Measurements from ENCODE around the gene LINC00237.

- TF ChIP-seq BCL3 (IDR thresholded peaks at IDR 0.05) = no peak
- TF ChIP-seq ZSCAN20 (CRISPR knock-in tag; IDR thresholded peaks at IDR 0.05) = no peak
- TF ChIP-seq HOXB5 (CRISPR knock-in tag; IDR thresholded peaks at IDR 0.05) = no peak
- TF ChIP-seq CTCF (IDR thresholded peaks at IDR 0.05) = no peak
- no peak for TF ChIP-seq MYC (IDR thresholded peaks at IDR 0.05; ENCODE audit: borderline replicate concordance, low read length)
- no peak for TF ChIP-seq KDM1A (IDR thresholded peaks at IDR 0.05; ENCODE audit: low read depth)
These were observed 558 bp downstream of the LINC00237 start for GRCh38 chr20:21105429-21106170.

All from A549 (cell line).